Heart right ventricle (tissue), 16 donors: ENCODE results near the gene PRPH. TPM values are rescaled to one million over a fixed set of nuclear protein-coding genes. Genes with fewer than 3 reads are reported as not detected.

Experiments
- ATAC-seq, 8 donors: fragments of 200-7000 bp; cut with Tn5 transposase; one replicate each; pipeline ENCODE4 v1.9.1; 2020; ENCODE audit warnings: mild to moderate bottlenecking in 8 of 8, moderate library complexity in 8 of 8, moderate number of reproducible peaks in 1 of 8
- DNase-seq, 2 donors: peaks; one replicate each; pipeline ENCODE4 v3.0.0-alpha.2; 2020
- H3K27ac ChIP-seq, 10 donors: fragments of 200-600 bp; sonication (generic) in 2 of 10; one replicate each; pipeline versions ENCODE4 v1.5.0 to v1.8.0; 2020 to 2022; ENCODE audit warnings: mild to moderate bottlenecking in 3 of 10
- H3K27me3 ChIP-seq, 7 donors: fragments of 200-600 bp; one replicate each; pipeline ENCODE4 v1.8.0; 2021 to 2022; ENCODE audit warnings: mild to moderate bottlenecking in 2 of 7
- H3K36me3 ChIP-seq, 9 donors: fragments of 200-600 bp; sonication (generic) in 1 of 9; one replicate each; pipeline versions ENCODE4 v1.5.0 to v1.8.0; 2020 to 2022; ENCODE audit warnings: mild to moderate bottlenecking in 2 of 9
- H3K4me1 ChIP-seq, 9 donors: fragments of 200-600 bp; sonication (generic) in 1 of 9; one replicate each; pipeline versions ENCODE4 v1.5.0 to v1.8.0; 2020 to 2022; ENCODE audit warnings: mild to moderate bottlenecking in 4 of 9
- H3K4me3 ChIP-seq, 10 donors: fragments of 200-600 bp; sonication (generic) in 2 of 10; one replicate each; pipeline versions ENCODE4 v1.5.0 to v1.8.0; 2020 to 2022; ENCODE audit warnings: mild to moderate bottlenecking in 7 of 10, moderate library complexity in 2 of 10
- H3K9me3 ChIP-seq, 11 donors: fragments of 200-600 bp in 10 of 11; sonication (generic) in 2 of 11; one replicate each; pipeline versions ENCODE4 v1.5.0 to v1.8.0; 2013 to 2022; ENCODE audit warnings: mild to moderate bottlenecking in 2 of 11, control low read depth in 1 of 11, moderate library complexity in 1 of 11
- WGBS, 2 donors: extraction: QIAGEN DNeasy Blood & Tissue Kit; methylation state at CpG; one replicate each; pipeline ENCODE4 v1.1.7; 2013; ENCODE audit warnings: inconsistent platforms in 1 of 2; 5-methylcytosine and 5-hydroxymethylcytosine counted together
- intact Hi-C, 10 donors: fragments of 100-400 bp; cut with DNase I; formaldehyde crosslinking; loops; one replicate each; pipeline versions ENCODE4 v1.11.1 to v1.14.2; 2022
- polyA plus RNA-seq, 2 donors: library from polyadenylated mRNA; stranded (reverse); fragments of 200-250 nt; gene quantifications; one replicate each; pipeline ENCODE4 v1.2.3, GENCODE V29; 2013
- total RNA-seq, 10 donors: library from RNA; stranded (reverse); fragmentation: NEBNext Ultra II Directional in 3 of 10; extraction: Animal tissue kit (Norgen Biotek cat#: 25700) in 3 of 10; gene quantifications; one replicate each; pipeline versions ENCODE4 v1.2.1 to v1.2.4, GENCODE V29; 2021 to 2023
- TF ChIP-seq, protein P1 (sequence below), 9 donors: fragments of 200-600 bp; sonication (generic) in 2 of 9; IDR thresholded peaks; one replicate each; pipeline versions ENCODE4 v1.5.0 to v1.8.0; 2021 to 2022; ENCODE audit warnings: antibody characterized with exemption in 9 of 9, mild to moderate bottlenecking in 5 of 9, moderate library complexity in 1 of 9
- donor health status: Arrhythmogenic right ventricular cardiomyopathy.
- donor health status: ischemic (EF 13 %, LVEDD 7.1; RV severe dilation, severe dysfunction).
- donor health status: healthy with polysubstance abuse.
- donor health status: DM: no; HTN: yes; CAD: no.
- donor health status: DM: no; HTN: no; CAD: no.
- donor health status: ischemic (EF 25% LVEDD 6.9; RV normal size, moderate dysfunction).
- donor health status: ischemic (EF 25% LVEDD 5.7; RV mildly dilated, moderate dysfunction).
- donor health status: healthy.
- donor health status: DM: yes; HTN: yes; CAD: no.
- donor health status: Ischemic cardiomyopathy.
- donor health status: ischemic (EF 35%, LVEDD 5.7; RV mildly dilated, moderate dysfunction).
- donor health status: nonischemic (EF 11% LVEDD 7.7; RV severe dilation, severe dysfunction).
- donor health status: DM: yes; HTN: yes; CAD: no.
- donor health status: PGD.
- donor health status: ischemic (EF 29% LVEDD 5.4; RV normal size, mild dysfunction).
- donor health status: nonischemic (EF 23%, LVEDD 6.1; RV moderate dilation, normal function).

Gene PRPH
- total and polyA plus RNA-seq, 12 donors, result 0.10 to 0.64 (median 0.47) TPM; not detected in 5

GRCh38 chr12:49293056-49293956 is 1.6 kb upstream of the PRPH start:
- H3K27me3 ChIP-seq, result peaks cover 26 to 50% (median 39%) of the 10 kb centered on the region in 7 donors

GRCh38 chr12:49294086-49294803 is 702 bp upstream of the PRPH start:
- Histone ChIP-seq H3K4me1 (peaks cover 12 to 40% (median 33%) of the 10 kb centered on the region in 9 donors), H3K36me3 (no peaks in the 10 kb centered on the region), H3K27me3 (peaks cover 27 to 57% (median 48%) of the 10 kb centered on the region in 7 donors), H3K4me3 (no peak overlapping the region), H3K9me3 (no peaks in the 10 kb centered on the region), H3K27ac (no peak overlapping the region)
- intact Hi-C loops, result loop anchor here in 4 of 10 donors (5.0 to 10.0 kb wide), 3 partner anchors 43 to 51 kb away; partner anchors contain the start of genes C1QL4 (in 2 of the 4) and DNAJC22 (in 1 of the 4)
- no peak for DNase-seq
- TF ChIP-seq, protein P1, sequence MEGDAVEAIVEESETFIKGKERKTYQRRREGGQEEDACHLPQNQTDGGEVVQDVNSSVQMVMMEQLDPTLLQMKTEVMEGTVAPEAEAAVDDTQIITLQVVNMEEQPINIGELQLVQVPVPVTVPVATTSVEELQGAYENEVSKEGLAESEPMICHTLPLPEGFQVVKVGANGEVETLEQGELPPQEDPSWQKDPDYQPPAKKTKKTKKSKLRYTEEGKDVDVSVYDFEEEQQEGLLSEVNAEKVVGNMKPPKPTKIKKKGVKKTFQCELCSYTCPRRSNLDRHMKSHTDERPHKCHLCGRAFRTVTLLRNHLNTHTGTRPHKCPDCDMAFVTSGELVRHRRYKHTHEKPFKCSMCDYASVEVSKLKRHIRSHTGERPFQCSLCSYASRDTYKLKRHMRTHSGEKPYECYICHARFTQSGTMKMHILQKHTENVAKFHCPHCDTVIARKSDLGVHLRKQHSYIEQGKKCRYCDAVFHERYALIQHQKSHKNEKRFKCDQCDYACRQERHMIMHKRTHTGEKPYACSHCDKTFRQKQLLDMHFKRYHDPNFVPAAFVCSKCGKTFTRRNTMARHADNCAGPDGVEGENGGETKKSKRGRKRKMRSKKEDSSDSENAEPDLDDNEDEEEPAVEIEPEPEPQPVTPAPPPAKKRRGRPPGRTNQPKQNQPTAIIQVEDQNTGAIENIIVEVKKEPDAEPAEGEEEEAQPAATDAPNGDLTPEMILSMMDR (IDR thresholded peaks at IDR 0.05), result no peak
- no peak for ATAC-seq
- 71 to 78% methylated on average over 7 to 8 of the region's 8 CpGs for WGBS, 2 donors

More at GRCh38 chr12:49293056-49293956, 1.6 kb upstream of the PRPH start:
- ATAC-seq, result peak; percentile 36 to 72 (median 56)
- H3K36me3 ChIP-seq, result no peaks in the 10 kb centered on the region
- no peaks in the 10 kb centered on the region for H3K9me3 ChIP-seq
- peak; percentile 27 to 58 for DNase-seq
- TF ChIP-seq, protein P1 (IDR thresholded peaks at IDR 0.05), result no peak
- intact Hi-C loops, result loop anchor here in 4 of 10 donors (5.0 to 10.0 kb wide), 3 partner anchors 44 to 51 kb away; partner anchors contain the start of genes C1QL4 (in 2 of the 4) and DNAJC22 (in 1 of the 4)
- no peak overlapping the region for H3K27ac ChIP-seq
- H3K4me1 ChIP-seq, result peaks cover 12 to 40% (median 33%) of the 10 kb centered on the region in 9 donors
- peak overlapping the region in 5 of 10 donors; percentile 5 to 25 (median 11) for H3K4me3 ChIP-seq
- 27% methylated on average over 17 to 18 of the region's 18 CpGs for WGBS, 2 donors

DNA sequence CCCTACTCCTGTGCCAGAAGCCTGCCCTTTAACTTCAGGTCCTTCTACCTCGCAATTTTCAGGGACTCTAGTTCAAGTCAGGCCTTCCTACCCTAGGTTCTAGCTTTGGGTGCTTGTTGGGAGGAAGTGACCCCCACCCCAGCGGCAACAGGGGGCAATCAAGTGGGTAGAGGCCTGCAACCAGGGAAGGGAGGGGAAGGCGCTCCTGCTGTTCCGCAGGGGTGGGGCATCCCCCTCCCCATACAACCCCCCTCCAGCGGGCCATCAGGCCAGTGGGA is 204 bp upstream of the PRPH start:
- TF ChIP-seq, protein P1 (IDR thresholded peaks at IDR 0.05), result no peak
- H3K36me3 ChIP-seq, result no peaks in the 10 kb centered on the region
- no peaks in the 10 kb centered on the region for H3K9me3 ChIP-seq
- WGBS, 2 donors, result 55 to 67% methylated on average over 5 of the region's 5 CpGs
- ATAC-seq, result no peak
- H3K4me1 ChIP-seq, result peaks cover 12 to 40% (median 33%) of the 10 kb centered on the region in 9 donors
- H3K27ac ChIP-seq, result no peak overlapping the region
- intact Hi-C loops, result loop anchor here in 5 of 10 donors (5.0 to 10.0 kb wide), 4 partner anchors 38 to 50 kb away; partner anchors contain the start of genes C1QL4 (in 2 of the 5) and DNAJC22 (in 1 of the 5)
- H3K4me3 ChIP-seq, result no peak overlapping the region
- no peak for DNase-seq
- peaks cover 27 to 59% (median 53%) of the 10 kb centered on the region in 7 donors for H3K27me3 ChIP-seq
